Measurements from ENCODE around the gene FBXW8.

Gene FBXW8

GRCh38 chr12:116958402-116959197, 47.9 kb downstream of the FBXW8 start:
- DNase-seq = no peak

DNA sequence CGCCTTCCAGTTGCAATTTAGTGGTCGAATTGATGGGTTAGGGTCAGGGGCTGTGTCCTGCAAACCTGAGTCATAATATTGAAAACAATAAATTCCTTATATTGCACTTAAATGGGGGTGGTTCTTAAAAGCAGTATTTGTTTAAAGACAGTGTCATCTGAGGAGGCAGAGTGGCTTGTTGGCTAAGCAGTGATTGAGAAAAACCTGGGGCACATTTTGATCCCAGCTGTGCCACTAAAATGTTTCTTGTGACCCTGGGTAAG, 48.4 kb downstream of the FBXW8 start:
- no peak for DNase-seq

GRCh38 chr12:116959845-116960514, 49.2 kb downstream of the FBXW8 start:
- no peak for DNase-seq

GRCh38 chr12:116962197-116962596, 51.4 kb downstream of the FBXW8 start:
- DNase-seq = no peak

DNA sequence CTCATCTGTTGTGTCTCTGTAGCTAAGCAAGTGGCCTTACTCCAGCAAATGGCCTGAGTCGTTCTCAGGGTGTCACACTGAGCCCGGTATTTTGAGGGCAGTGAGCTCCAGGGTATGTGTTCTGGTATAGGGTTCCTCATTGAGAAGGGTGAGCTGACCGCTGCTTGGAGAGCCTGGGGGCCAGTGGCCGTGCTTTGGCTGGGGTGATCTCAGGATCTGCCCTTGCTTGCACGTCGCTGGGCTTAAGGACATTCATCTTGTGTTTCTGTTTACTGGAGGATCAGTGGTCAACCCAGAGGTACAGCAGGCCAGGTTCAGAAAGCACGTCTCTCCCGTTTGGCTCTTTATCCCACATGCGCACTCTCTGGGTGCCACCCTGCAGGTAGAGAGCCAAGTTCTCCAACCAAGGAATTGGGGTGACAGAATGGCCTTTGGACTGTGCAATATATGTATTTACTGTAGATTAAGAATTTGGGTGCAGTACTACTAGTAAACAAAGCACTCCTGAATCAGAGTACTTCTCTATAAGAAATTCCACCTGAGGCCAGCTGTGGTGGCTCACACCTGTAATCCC, 52.1 kb downstream of the FBXW8 start:
- no peak for DNase-seq

- no peak for DNase-seq
Observed at GRCh38 chr12:116964054-116965050, 53.6 kb downstream of the FBXW8 start.

DNA sequence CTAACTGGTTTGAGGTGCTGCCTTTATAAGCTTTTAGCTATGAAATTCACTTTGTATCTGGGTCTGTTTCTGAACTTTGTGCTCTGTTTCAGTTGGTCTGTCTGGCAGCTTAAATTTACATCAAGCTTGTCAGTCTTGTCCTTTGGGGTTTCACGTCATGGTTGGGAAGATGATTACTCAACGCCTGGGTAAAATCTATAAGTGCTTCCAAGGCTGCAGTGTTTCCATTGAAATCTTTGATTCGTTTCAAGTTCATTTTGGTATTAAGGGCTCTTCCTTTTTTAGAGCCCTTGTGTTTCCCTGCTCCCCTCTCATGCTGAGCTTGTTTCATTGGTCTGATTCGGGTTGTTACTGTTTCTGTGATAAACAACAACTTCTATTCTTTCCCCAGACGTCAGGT, 58.2 kb downstream of the FBXW8 start:
- no peak for DNase-seq

- DNase-seq = no peak
Observed at GRCh38 chr12:116969615-116970585, 59.1 kb downstream of the FBXW8 start.

DNA sequence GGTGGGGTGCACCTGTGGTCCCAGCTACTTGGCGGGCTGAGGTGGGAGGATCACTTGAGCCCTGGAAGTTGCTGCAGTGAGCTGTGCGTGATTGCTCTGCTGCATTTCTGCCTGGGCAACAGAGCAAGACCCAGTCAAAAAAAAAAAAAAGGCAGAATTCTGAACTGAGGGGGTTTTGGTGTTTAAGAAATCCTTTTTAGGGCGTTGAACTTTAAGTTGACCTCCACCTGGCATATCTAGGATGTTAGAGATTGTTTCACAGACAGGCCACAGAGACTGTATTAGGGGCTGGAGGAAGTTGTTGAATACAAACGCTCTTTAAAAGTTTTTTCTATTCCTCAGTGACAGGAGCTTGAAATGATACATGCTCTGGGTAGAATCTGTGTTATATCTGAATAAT, 60.5 kb downstream of the FBXW8 start:
- no peak for DNase-seq

- no peak for DNase-seq
Observed at GRCh38 chr12:116975779-116976393, 65.1 kb downstream of the FBXW8 start.

- DNase-seq = no peak
Observed at GRCh38 chr12:116977465-116978380, 67.0 kb downstream of the FBXW8 start.

DNA sequence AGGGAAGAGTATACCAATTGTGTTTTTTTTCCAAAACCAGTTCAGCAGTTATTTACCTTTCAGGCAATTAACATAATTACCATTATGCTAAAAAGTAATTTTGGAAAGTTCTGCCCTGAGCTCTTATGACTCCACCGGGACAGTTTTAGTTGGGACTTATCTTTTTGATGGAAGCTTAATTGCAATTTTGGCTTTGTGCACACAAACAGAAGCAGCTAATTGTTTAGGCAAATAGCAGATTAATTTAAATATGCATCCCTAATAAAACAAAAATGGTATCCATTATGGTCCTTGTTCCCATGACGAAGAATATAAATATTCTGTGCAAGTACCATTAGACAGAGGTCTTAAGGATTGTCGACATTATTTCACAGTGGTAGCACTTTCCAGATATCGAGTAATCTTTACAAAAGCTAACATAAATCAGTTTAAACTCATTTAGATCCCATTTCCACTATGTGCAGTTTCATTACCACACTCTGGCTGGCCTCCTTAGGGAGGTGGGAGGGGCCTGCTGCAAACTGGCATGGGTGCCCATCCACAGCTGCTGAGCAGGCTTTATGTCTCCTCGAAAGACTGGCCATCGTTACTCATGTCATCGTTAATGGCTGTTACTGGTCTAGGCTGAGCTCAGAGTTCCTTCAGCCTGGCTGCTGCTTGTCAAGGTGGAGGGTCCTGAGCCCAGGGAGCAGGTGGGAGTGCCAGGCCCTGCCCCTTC, 68.2 kb downstream of the FBXW8 start:
- DNase-seq = no peak

DNA sequence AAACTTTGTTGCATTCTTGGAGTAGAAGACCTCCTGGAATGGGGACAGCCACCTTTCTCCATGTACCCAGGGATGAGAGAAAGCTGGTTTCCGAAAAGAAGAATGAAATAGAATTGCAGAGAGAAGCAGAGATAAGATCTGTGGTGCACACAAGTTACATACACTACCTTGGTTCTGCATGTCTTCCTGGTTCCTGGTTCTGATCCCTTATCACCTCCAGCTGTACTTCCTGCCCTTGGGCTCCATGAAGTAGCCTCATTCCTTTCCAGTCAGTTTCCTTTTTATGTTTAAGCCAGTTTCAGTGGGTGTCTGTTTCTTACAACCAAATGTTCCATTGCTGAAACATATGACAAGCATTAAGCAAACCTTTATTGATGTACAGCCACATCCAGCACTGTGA, 69.3 kb downstream of the FBXW8 start:
- DNase-seq = no peak

GRCh38 chr12:116982791-116983411, 72.2 kb downstream of the FBXW8 start:
- DNase-seq = no peak

DNA sequence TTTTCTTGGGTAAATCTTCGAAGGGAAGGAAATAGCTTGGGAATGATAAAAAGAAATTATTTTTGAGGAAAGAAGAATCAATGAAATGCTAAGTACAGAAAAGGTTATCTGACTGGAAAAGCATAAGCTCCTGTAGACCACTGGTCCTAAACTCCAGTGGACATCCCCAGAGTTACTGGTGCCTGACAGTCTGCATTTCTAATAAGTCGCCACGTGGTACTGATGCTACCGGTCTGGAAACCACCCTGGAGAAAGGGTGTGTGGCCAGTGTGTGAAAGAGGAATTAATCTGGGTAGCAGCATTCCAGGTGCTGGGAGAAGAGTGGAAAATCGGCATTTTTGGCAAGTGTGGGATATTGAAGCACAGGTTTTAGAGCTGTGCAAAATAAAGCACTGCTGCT, 73.3 kb downstream of the FBXW8 start:
- DNase-seq = no peak

DNA sequence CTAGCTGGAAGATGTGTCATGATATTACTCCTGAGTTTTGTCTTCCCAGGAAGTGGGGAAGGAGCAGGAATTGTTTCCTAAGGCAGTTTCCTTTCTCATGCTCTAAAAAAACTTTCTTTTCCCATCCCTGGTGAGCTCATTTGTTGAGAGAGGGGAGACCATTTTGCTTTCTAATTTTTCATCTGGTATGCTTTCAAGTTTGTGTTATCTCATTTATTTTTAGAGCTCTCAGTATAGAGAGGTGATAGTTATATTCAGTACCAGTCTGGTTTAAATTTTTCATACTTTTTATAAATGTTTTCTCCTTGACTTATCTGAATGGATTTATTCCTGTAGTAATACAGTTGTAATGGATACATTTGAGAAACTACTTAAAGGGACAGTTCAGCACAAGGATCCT, 79.6 kb downstream of the FBXW8 start:
- no peak for DNase-seq

- DNase-seq = no peak
Observed at GRCh38 chr12:116990971-116991966, 80.5 kb downstream of the FBXW8 start.

DNA sequence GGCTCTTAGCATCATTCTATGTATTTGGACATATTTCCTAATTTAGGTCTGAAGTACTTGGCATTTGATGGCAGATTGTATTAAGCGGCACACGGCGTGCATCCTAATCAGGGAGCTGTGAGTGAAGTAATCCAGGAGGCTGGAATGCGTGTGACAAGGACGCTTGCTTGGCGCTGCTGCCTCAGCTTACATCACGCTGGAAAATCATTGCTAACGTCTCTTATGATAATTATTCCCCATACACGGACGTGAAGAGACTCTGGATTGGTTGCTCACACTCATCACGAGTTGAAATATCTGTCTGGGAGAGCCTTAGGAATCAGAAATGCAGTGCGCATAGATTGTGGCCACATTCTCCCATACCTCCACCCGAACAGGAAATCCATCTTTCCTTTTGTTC, 85.3 kb downstream of the FBXW8 start:
- no peak for DNase-seq

Measured in inflammatory macrophage (primary cell).